Midbrain (tissue), 1 donor: ENCODE data around the gene AP5Z1.
A peak's percentile ranks its signal among the peaks of the same experiment; 100 is the strongest.

Experiments used
- DNase-seq: peaks from one replicate; lab custom pipeline; 2025; lab: John Stamatoyannopoulos, UW

Gene AP5Z1

GRCh38 chr7:4745971-4746919, 29.2 kb upstream of the AP5Z1 start:
- DNase-seq, result peak; percentile 32

GRCh38 chr7:4747013-4747412, 28.4 kb upstream of the AP5Z1 start:
- no peak for DNase-seq

GRCh38 chr7:4747746-4748145, 27.7 kb upstream of the AP5Z1 start:
- no peak for DNase-seq

- DNase-seq, result no peak
These were observed 27.2 kb upstream of the AP5Z1 start for GRCh38 chr7:4748231-4748681.

- no peak for DNase-seq
These were observed 26.1 kb upstream of the AP5Z1 start for GRCh38 chr7:4749363-4749762.

- no peak for DNase-seq
These were observed 25.6 kb upstream of the AP5Z1 start for GRCh38 chr7:4749798-4750197.

GRCh38 chr7:4751398-4751947, 23.9 kb upstream of the AP5Z1 start:
- DNase-seq, result peak; percentile 52

GRCh38 chr7:4753598-4754432, 21.6 kb upstream of the AP5Z1 start:
- peak; percentile 73 for DNase-seq

- DNase-seq, result no peak
These were observed 20.9 kb upstream of the AP5Z1 start for GRCh38 chr7:4754433-4755010.

- DNase-seq, result no peak
These were observed 20.4 kb upstream of the AP5Z1 start for GRCh38 chr7:4755045-4755444.

- DNase-seq, result no peak
These were observed 17.3 kb upstream of the AP5Z1 start for GRCh38 chr7:4758111-4758510.

GRCh38 chr7:4758791-4759190, 16.6 kb upstream of the AP5Z1 start:
- no peak for DNase-seq

GRCh38 chr7:4759211-4759610, 16.2 kb upstream of the AP5Z1 start:
- DNase-seq, result no peak

GRCh38 chr7:4760952-4761351, 14.5 kb upstream of the AP5Z1 start:
- no peak for DNase-seq

GRCh38 chr7:4762121-4763055, 13.0 kb upstream of the AP5Z1 start:
- no peak for DNase-seq

- DNase-seq, result no peak
These were observed 12.2 kb upstream of the AP5Z1 start for GRCh38 chr7:4763091-4763793.

- DNase-seq, result no peak
These were observed 11.6 kb upstream of the AP5Z1 start for GRCh38 chr7:4763794-4764185.

- no peak for DNase-seq
These were observed 10.9 kb upstream of the AP5Z1 start for GRCh38 chr7:4764402-4765007.

- DNase-seq, result no peak
These were observed 9.5 kb upstream of the AP5Z1 start for GRCh38 chr7:4765776-4766490.
